ENCODE measurements around the gene FAM120A. TPM values are rescaled to one million over a fixed set of nuclear protein-coding genes. Genes with fewer than 3 reads are reported as not detected.

FAM120A gene
- total RNA-seq, 1 donor from 2014 or later, result 57.7 TPM

DNA sequence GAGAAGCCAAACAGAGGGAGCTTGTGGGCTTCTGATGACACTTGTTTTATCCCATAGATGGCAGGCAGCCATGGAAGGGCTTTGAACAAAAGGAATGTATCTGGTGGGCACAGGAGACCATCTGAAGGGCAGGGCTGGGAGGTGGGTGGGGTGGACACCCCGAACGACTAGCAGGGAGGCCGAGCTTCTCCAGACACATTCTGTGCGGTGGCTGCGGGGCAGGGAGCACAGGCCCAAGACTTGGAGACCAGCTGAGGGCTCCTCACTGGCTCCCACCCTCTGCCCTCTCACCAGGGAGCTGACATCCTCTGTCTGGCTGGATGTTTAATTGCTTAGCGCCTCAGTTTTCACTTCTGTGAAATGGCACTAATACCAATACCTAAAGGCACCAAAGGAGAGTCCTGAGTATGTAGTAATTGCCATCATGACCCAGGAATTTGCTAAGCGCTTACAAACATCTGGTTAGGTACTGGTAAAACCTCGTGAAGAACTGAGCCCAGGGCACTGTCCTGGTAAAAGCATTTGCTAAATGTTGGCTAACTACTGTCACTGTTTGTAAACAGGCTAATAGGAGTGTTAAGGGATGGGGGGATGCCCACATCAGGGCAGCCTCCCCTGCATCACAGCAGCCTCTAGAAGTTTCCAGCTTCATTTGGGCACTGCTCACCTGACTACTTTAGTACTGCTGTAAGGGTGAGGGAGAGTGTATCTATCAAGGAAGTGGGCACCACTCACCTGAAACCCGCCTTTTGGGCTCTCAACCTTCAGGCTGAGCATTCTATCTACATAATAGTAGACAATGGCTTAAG lies 122.8 kb downstream of the FAM120A start:
- Histone ChIP-seq H3K9ac (ENCODE audit: low read length) (no peak overlapping the region), H3K27me3 (ENCODE audit: insufficient read depth, low read length) (no peaks in the 10 kb centered on the region), H3K4me1 (ENCODE audit: insufficient read depth, low read length) (peaks cover 18% of the 10 kb centered on the region), H3K9me3 (ENCODE audit: insufficient read depth, low read depth, low read length) (no peaks in the 10 kb centered on the region), H3K27ac (ENCODE audit: low read depth, low read length) (no peak overlapping the region), H2AFZ (ENCODE audit: low read depth, low read length) (no peak overlapping the region), H4K20me1 (ENCODE audit: insufficient read depth, low read length) (peaks cover 18% of the 10 kb centered on the region), H3K4me3 (ENCODE audit: insufficient read depth, low read depth, low read length) (no peak overlapping the region), H3K4me2 (ENCODE audit: low read length) (no peak overlapping the region), H3K36me3 (ENCODE audit: insufficient read depth, low read length) (no peaks in the 10 kb centered on the region), H3K79me2 (ENCODE audit: insufficient read depth, low read length) (peaks cover 39% of the 10 kb centered on the region)
- Mint-ChIP-seq H3K36me3 (ENCODE audit: low read depth, unreplicated experiment) (peaks cover 5% of the 10 kb centered on the region), H3K9me3 (ENCODE audit: unreplicated experiment) (peaks cover 6% of the 10 kb centered on the region), H3K27ac (ENCODE audit: unreplicated experiment) (no peak overlapping the region), H3K4me1 (ENCODE audit: low read depth, unreplicated experiment) (peaks cover 2% of the 10 kb centered on the region), H3K27me3 (ENCODE audit: low read depth, unreplicated experiment) (no peaks in the 10 kb centered on the region), H3K4me3 (ENCODE audit: unreplicated experiment) (no peak overlapping the region)
- DNase-seq (ENCODE audit: low read depth) (no peak), FAIRE-seq (no peak)
- no peak for TF ChIP-seq EZH2 (IDR thresholded peaks at IDR 0.05; ENCODE audit: insufficient read depth, low read length)

DNA sequence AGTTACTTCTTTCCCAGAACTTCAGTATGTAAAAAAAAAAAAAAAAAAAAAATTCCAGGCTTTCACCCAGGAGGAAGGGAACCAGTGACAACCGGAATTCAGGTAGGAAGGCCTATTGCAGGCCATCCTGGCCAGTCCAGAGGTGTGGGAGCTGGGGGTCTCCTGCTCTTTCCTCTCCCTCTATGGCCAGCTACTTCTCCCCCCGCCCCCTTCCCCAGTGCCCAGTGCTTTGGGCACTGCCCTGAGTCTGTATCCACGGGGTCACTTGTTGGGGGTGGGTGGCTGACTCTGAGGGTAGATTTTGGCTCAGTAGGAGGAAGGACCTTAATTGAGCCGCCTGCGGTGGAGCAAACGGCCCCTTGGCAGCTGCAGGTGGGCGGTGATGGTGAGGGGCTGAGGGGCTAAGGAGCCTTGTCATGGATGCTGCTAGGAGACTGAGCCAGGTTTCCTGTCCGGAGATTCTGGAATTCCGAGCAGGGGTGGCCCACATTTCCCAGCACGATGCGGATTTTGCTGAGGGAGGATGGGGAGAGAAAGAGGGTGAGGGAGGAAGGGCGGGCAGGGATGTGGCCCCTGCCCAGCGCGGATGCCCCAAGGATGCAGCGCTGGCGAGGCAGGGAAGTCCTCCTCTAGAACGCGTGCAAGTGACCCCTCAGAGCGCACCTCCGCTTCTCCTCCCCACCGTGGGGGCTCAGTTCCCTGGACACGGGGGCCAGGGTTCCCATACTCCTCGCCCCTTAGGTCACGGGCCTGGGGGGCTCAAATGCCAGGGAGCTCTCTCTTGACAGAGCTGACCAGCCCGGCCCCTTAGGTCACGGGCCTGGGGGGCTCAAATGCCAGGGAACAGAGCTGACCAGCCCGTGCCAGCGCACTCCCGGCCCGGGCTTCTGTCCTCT lies 123.7 kb downstream of the FAM120A start:
- peak overlapping the region; percentile 91 for H3K4me2 ChIP-seq (ENCODE audit: low read length)
- Mint-ChIP-seq H3K9me3 (ENCODE audit: unreplicated experiment) (peaks cover 6% of the 10 kb centered on the region), H3K4me1 (ENCODE audit: low read depth, unreplicated experiment) (peaks cover 2% of the 10 kb centered on the region), H3K36me3 (ENCODE audit: low read depth, unreplicated experiment) (peaks cover 5% of the 10 kb centered on the region), H3K4me3 (ENCODE audit: unreplicated experiment) (peak overlapping the region; percentile 93), H3K27ac (ENCODE audit: unreplicated experiment) (peak overlapping the region; percentile 93), H3K27me3 (ENCODE audit: low read depth, unreplicated experiment) (no peaks in the 10 kb centered on the region)
- H3K27me3 ChIP-seq (ENCODE audit: insufficient read depth, low read length), result no peaks in the 10 kb centered on the region
- TF ChIP-seq, protein P1, sequence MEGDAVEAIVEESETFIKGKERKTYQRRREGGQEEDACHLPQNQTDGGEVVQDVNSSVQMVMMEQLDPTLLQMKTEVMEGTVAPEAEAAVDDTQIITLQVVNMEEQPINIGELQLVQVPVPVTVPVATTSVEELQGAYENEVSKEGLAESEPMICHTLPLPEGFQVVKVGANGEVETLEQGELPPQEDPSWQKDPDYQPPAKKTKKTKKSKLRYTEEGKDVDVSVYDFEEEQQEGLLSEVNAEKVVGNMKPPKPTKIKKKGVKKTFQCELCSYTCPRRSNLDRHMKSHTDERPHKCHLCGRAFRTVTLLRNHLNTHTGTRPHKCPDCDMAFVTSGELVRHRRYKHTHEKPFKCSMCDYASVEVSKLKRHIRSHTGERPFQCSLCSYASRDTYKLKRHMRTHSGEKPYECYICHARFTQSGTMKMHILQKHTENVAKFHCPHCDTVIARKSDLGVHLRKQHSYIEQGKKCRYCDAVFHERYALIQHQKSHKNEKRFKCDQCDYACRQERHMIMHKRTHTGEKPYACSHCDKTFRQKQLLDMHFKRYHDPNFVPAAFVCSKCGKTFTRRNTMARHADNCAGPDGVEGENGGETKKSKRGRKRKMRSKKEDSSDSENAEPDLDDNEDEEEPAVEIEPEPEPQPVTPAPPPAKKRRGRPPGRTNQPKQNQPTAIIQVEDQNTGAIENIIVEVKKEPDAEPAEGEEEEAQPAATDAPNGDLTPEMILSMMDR (IDR thresholded peaks at IDR 0.05; ENCODE audit: insufficient read depth, low read depth, low read length), result no peak
- no peak for TF ChIP-seq EZH2 (IDR thresholded peaks at IDR 0.05; ENCODE audit: insufficient read depth, low read length)
- DNase-seq (ENCODE audit: low read depth) (no peak), FAIRE-seq (no peak)
- peak overlapping the region; percentile 69 for H3K4me3 ChIP-seq (ENCODE audit: insufficient read depth, low read depth, low read length)
- H3K9me3 ChIP-seq (ENCODE audit: insufficient read depth, low read depth, low read length), result no peaks in the 10 kb centered on the region
- H3K4me1 ChIP-seq (ENCODE audit: insufficient read depth, low read length), result peaks cover 18% of the 10 kb centered on the region
- H4K20me1 ChIP-seq (ENCODE audit: insufficient read depth, low read length), result peaks cover 26% of the 10 kb centered on the region
- peak overlapping the region; percentile 84 for H3K9ac ChIP-seq (ENCODE audit: low read length)
- H3K36me3 ChIP-seq (ENCODE audit: insufficient read depth, low read length), result no peaks in the 10 kb centered on the region
- H2AFZ ChIP-seq (ENCODE audit: low read depth, low read length), result peak overlapping the region; percentile 71
- peaks cover 48% of the 10 kb centered on the region for H3K79me2 ChIP-seq (ENCODE audit: insufficient read depth, low read length)
- peak overlapping the region; percentile 27 for H3K27ac ChIP-seq (ENCODE audit: low read depth, low read length)

DNA sequence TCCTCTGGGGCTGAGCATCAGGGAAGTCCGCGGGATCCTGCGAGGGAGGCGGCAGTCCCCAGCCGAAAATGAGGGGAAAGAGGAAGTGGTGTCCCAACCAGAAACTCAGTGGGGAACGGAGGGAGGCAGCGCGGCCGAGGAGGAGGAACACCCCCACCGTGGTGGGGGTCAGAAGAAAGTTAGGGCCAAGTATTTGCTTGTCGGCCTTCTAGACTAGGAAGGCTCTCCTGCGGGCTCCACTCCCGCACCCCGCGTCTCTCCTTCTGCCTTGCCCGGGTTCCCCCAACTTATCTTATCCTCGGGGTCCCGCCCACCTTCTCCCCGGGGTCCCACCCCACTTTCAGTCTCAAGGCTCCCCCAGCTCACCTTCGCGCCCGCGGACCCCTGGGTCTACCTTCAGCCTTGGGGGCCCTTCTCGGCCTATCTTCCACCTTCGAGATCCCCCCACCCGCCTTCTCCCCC lies 124.3 kb downstream of the FAM120A start:
- Histone ChIP-seq H3K4me3 (ENCODE audit: insufficient read depth, low read depth, low read length) (peak overlapping the region; percentile 69), H3K27me3 (ENCODE audit: insufficient read depth, low read length) (no peaks in the 10 kb centered on the region), H3K4me2 (ENCODE audit: low read length) (peak overlapping the region; percentile 91), H3K9me3 (ENCODE audit: insufficient read depth, low read depth, low read length) (no peaks in the 10 kb centered on the region), H3K9ac (ENCODE audit: low read length) (peak overlapping the region; percentile 84), H3K36me3 (ENCODE audit: insufficient read depth, low read length) (no peaks in the 10 kb centered on the region), H4K20me1 (ENCODE audit: insufficient read depth, low read length) (peaks cover 33% of the 10 kb centered on the region), H2AFZ (ENCODE audit: low read depth, low read length) (peak overlapping the region; percentile 71), H3K79me2 (ENCODE audit: insufficient read depth, low read length) (peaks cover 54% of the 10 kb centered on the region), H3K27ac (ENCODE audit: low read depth, low read length) (peak overlapping the region; percentile 27), H3K4me1 (ENCODE audit: insufficient read depth, low read length) (peaks cover 18% of the 10 kb centered on the region)
- H3K4me1 Mint-ChIP-seq (ENCODE audit: low read depth, unreplicated experiment), result peaks cover 6% of the 10 kb centered on the region
- peak overlapping the region; percentile 93 for H3K27ac Mint-ChIP-seq (ENCODE audit: unreplicated experiment)
- peaks cover under 1% of the 10 kb centered on the region for H3K9me3 Mint-ChIP-seq (ENCODE audit: unreplicated experiment)
- TF ChIP-seq, protein P1 (IDR thresholded peaks at IDR 0.05; ENCODE audit: insufficient read depth, low read depth, low read length), result no peak
- no peak for TF ChIP-seq EZH2 (IDR thresholded peaks at IDR 0.05; ENCODE audit: insufficient read depth, low read length)
- no peak for FAIRE-seq
- DNase-seq (ENCODE audit: low read depth), result no peak
- no peaks in the 10 kb centered on the region for H3K36me3 Mint-ChIP-seq (ENCODE audit: low read depth, unreplicated experiment)
- peak overlapping the region; percentile 93 for H3K4me3 Mint-ChIP-seq (ENCODE audit: unreplicated experiment)
- H3K27me3 Mint-ChIP-seq (ENCODE audit: low read depth, unreplicated experiment), result no peaks in the 10 kb centered on the region
